H1 (cell line): ENCODE measurements around the gene F10. TPM values are rescaled to one million over a fixed set of nuclear protein-coding genes. Genes with fewer than 3 reads are reported as not detected.

Experiments
- EZH2 ChIP-seq: fragments of 200-600 bp; sonication (generic); IDR thresholded peaks from 2 replicates; pipeline ENCODE4 v1.7.1; 2012; ENCODE audit warnings: low read depth, mild to moderate bottlenecking, moderate library complexity, low read length, inconsistent platforms; ENCODE audit not compliant: severe bottlenecking
- NANOG ChIP-seq: IDR thresholded peaks from 2 replicates; pipeline ENCODE4 v1.6.1; 2011; ENCODE audit warnings: low read length, low read depth, mild to moderate bottlenecking, inconsistent platforms; ENCODE audit not compliant: insufficient read depth, poor library complexity, severe bottlenecking
- RBBP5 ChIP-seq: IDR thresholded peaks from 2 replicates; pipeline ENCODE4 v1.7.1; 2012; ENCODE audit warnings: low read depth, mild to moderate bottlenecking, inconsistent platforms, low read length, moderate library complexity, borderline replicate concordance
- SP1 ChIP-seq: IDR thresholded peaks from 2 replicates; pipeline ENCODE4 v1.6.1; 2011; ENCODE audit warnings: low read depth, low read length
- SP2 ChIP-seq: IDR thresholded peaks from 2 replicates; pipeline ENCODE4 v1.6.1; 2012; ENCODE audit warnings: mild to moderate bottlenecking, low read length, inconsistent platforms
- polyA plus RNA-seq, 7 experiments: library from polyadenylated mRNA; depleted of rRNA in 3 of 7; stranded (reverse) in 5 of 7; unstranded in 2 of 7; fragments of >200 nt in 5 of 7; fragments of 200-250 nt in 2 of 7; gene quantifications; 1 replicate in 5 of 7; 2 replicates in 1 of 7; 4 replicates in 1 of 7; pipeline versions ENCODE4 v1.2.1 to v1.2.3, GENCODE V29; 2011 to 2013; ENCODE audit warnings: missing spikeins in 2 of 7, mixed read lengths in 2 of 7
- total RNA-seq: library from RNA; stranded (reverse); fragmentation: NEBNext Ultra II Directional; extraction: Animal tissue kit (Norgen Biotek cat#: 25700); gene quantifications from 2 replicates; pipeline ENCODE4 v1.2.1, GENCODE V29; 2021

Gene F10
- total and polyA plus RNA-seq, 2 of the 8 experiments (the other 6 are each of a cell fraction or from before 2014, with no cell fraction given): 2.0 to 4.2 TPM

GRCh38 chr13:113147206-113147605 lies 24.6 kb downstream of the F10 start (continued):
- TF ChIP-seq NANOG (no peak), RBBP5 (no peak), EZH2 (no peak), SP1 (no peak), SP2 (no peak)
